Measurements from ENCODE around the gene SKP1. TPM values are rescaled to one million over a fixed set of nuclear protein-coding genes. Genes with fewer than 3 reads are reported as not detected.

The SKP1 gene
- total and polyA plus RNA-seq, 9 of the 15 experiments (the other 6 are each of a cell fraction or from before 2014, with no cell fraction given) = 301 to 2,109 (median 639) TPM

Small RNAs within 50 kb of the gene (microRNA-seq; reads per million reads assigned to microRNA genes)
- 0.36 reads per million for gene MIR3661 (ENCODE audit: borderline microRNAs expressed)

Small RNAs within 50 kb of the gene (small RNA-seq; reads per million reads assigned to genes)
- not detected for gene MIR3661

Other genes starting within 250 kb of the SKP1 start
- gene C5orf15, start 208.3 kb downstream of the SKP1 start, total RNA-seq (2014; rRNA removed) = 23.3 and 28.2 TPM in 2 replicates
- gene C5orf15, start 208.3 kb downstream of the SKP1 start, total RNA-seq (2014; rRNA removed; fragmentation: Illumina TruSeq; extraction: Trizol) = 44.0 and 45.6 TPM in 2 replicates
- gene C5orf15, start 208.3 kb downstream of the SKP1 start, total RNA-seq (2015; rRNA removed; fragmentation: Illumina TruSeq; extraction: Trizol) = 35.5 and 36.3 TPM in 2 replicates
- 22.7 and 24.0 TPM in 2 replicates for gene C5orf15, start 208.3 kb downstream of the SKP1 start, total RNA-seq (2021)
- gene C5orf15, start 208.3 kb downstream of the SKP1 start, polyA plus RNA-seq (2011; rRNA removed) = 50.7 and 52.0 TPM in 2 replicates
- 46.4 and 49.8 TPM in 2 replicates for gene C5orf15, start 208.3 kb downstream of the SKP1 start, polyA plus RNA-seq (2014; fragmentation: Illumina TruSeq; extraction: Trizol)
- gene C5orf15, start 208.3 kb downstream of the SKP1 start, polyA plus RNA-seq (2014; fragmentation: Nextera tagmentation; extraction: Ambion mirVana) = 10 to 100 TPM; 30.0 to 32.5 TPM
- 35.7 and 40.2 TPM in 2 replicates for gene C5orf15, start 208.3 kb downstream of the SKP1 start, polyA plus RNA-seq (2014; rRNA removed)
- gene VDAC1, start 172.0 kb downstream of the SKP1 start, total RNA-seq (2014; rRNA removed) = 224 and 228 TPM in 2 replicates
- 366 and 402 TPM in 2 replicates for gene VDAC1, start 172.0 kb downstream of the SKP1 start, total RNA-seq (2014; rRNA removed; fragmentation: Illumina TruSeq; extraction: Trizol)
- gene VDAC1, start 172.0 kb downstream of the SKP1 start, total RNA-seq (2015; rRNA removed; fragmentation: Illumina TruSeq; extraction: Trizol) = 319 and 320 TPM in 2 replicates
- gene VDAC1, start 172.0 kb downstream of the SKP1 start, total RNA-seq (2021) = 257 and 267 TPM in 2 replicates
- gene VDAC1, start 172.0 kb downstream of the SKP1 start, polyA plus RNA-seq (2011; rRNA removed) = 155 and 168 TPM in 2 replicates
- gene VDAC1, start 172.0 kb downstream of the SKP1 start, polyA plus RNA-seq (2014; fragmentation: Illumina TruSeq; extraction: Trizol) = 343 and 365 TPM in 2 replicates
- gene VDAC1, start 172.0 kb downstream of the SKP1 start, polyA plus RNA-seq (2014; fragmentation: Nextera tagmentation; extraction: Ambion mirVana) = 100 to 1,000 TPM; 293 to 301 TPM
- 221 and 243 TPM in 2 replicates for gene VDAC1, start 172.0 kb downstream of the SKP1 start, polyA plus RNA-seq (2014; rRNA removed)
- gene TCF7, start 62.3 kb downstream of the SKP1 start, total RNA-seq (2014; rRNA removed) = 5.8 TPM in 2 replicates
- 3.4 TPM in 2 replicates for gene TCF7, start 62.3 kb downstream of the SKP1 start, total RNA-seq (2014; rRNA removed; fragmentation: Illumina TruSeq; extraction: Trizol)
- 3.1 and 3.2 TPM in 2 replicates for gene TCF7, start 62.3 kb downstream of the SKP1 start, total RNA-seq (2015; rRNA removed; fragmentation: Illumina TruSeq; extraction: Trizol)
- gene TCF7, start 62.3 kb downstream of the SKP1 start, total RNA-seq (2021) = 10.3 and 12.6 TPM in 2 replicates
- 3.2 and 4.2 TPM in 2 replicates for gene TCF7, start 62.3 kb downstream of the SKP1 start, polyA plus RNA-seq (2011; rRNA removed)
- 14.4 and 14.9 TPM in 2 replicates for gene TCF7, start 62.3 kb downstream of the SKP1 start, polyA plus RNA-seq (2014; fragmentation: Illumina TruSeq; extraction: Trizol)
- gene TCF7, start 62.3 kb downstream of the SKP1 start, polyA plus RNA-seq (2014; fragmentation: Nextera tagmentation; extraction: Ambion mirVana) = 1 to 10 TPM; 1.6 to 2.0 TPM
- 5.4 and 5.8 TPM in 2 replicates for gene TCF7, start 62.3 kb downstream of the SKP1 start, polyA plus RNA-seq (2014; rRNA removed)
- 237 and 254 TPM in 2 replicates for gene PPP2CA, start 49.1 kb upstream of the SKP1 start, total RNA-seq (2014; rRNA removed)
- gene PPP2CA, start 49.1 kb upstream of the SKP1 start, total RNA-seq (2014; rRNA removed; fragmentation: Illumina TruSeq; extraction: Trizol) = 109 and 129 TPM in 2 replicates
- 69.9 and 76.2 TPM in 2 replicates for gene PPP2CA, start 49.1 kb upstream of the SKP1 start, total RNA-seq (2015; rRNA removed; fragmentation: Illumina TruSeq; extraction: Trizol)
- 190 and 194 TPM in 2 replicates for gene PPP2CA, start 49.1 kb upstream of the SKP1 start, total RNA-seq (2021)
- 158 and 257 TPM in 2 replicates for gene PPP2CA, start 49.1 kb upstream of the SKP1 start, polyA plus RNA-seq (2011; rRNA removed)
- 90.3 and 94.9 TPM in 2 replicates for gene PPP2CA, start 49.1 kb upstream of the SKP1 start, polyA plus RNA-seq (2014; fragmentation: Illumina TruSeq; extraction: Trizol)
- gene PPP2CA, start 49.1 kb upstream of the SKP1 start, polyA plus RNA-seq (2014; fragmentation: Nextera tagmentation; extraction: Ambion mirVana) = 10 to 100 TPM; 23.0 to 24.8 TPM
- 149 and 211 TPM in 2 replicates for gene PPP2CA, start 49.1 kb upstream of the SKP1 start, polyA plus RNA-seq (2014; rRNA removed)
- gene CDKL3, start 190.2 kb upstream of the SKP1 start, total RNA-seq (2014; rRNA removed) = 0.23 and 0.65 TPM in 2 replicates
- 1.5 and 1.8 TPM in 2 replicates for gene CDKL3, start 190.2 kb upstream of the SKP1 start, total RNA-seq (2014; rRNA removed; fragmentation: Illumina TruSeq; extraction: Trizol)
- 0.51 and 1.1 TPM in 2 replicates for gene CDKL3, start 190.2 kb upstream of the SKP1 start, total RNA-seq (2015; rRNA removed; fragmentation: Illumina TruSeq; extraction: Trizol)
- 1.1 and 1.8 TPM in 2 replicates for gene CDKL3, start 190.2 kb upstream of the SKP1 start, total RNA-seq (2021)
- 3.1 and 5.0 TPM in 2 replicates for gene CDKL3, start 190.2 kb upstream of the SKP1 start, polyA plus RNA-seq (2011; rRNA removed)
- gene CDKL3, start 190.2 kb upstream of the SKP1 start, polyA plus RNA-seq (2014; fragmentation: Illumina TruSeq; extraction: Trizol) = 1.5 and 2.4 TPM in 2 replicates
- gene CDKL3, start 190.2 kb upstream of the SKP1 start, polyA plus RNA-seq (2014; fragmentation: Nextera tagmentation; extraction: Ambion mirVana) = 1 to 10 TPM; 3.3 to 3.9 TPM
- 1.2 and 1.7 TPM in 2 replicates for gene CDKL3, start 190.2 kb upstream of the SKP1 start, polyA plus RNA-seq (2014; rRNA removed)
- gene UBE2B, start 194.6 kb upstream of the SKP1 start, total RNA-seq (2014; rRNA removed) = 8.4 and 13.1 TPM in 2 replicates
- 61.8 and 72.4 TPM in 2 replicates for gene UBE2B, start 194.6 kb upstream of the SKP1 start, total RNA-seq (2014; rRNA removed; fragmentation: Illumina TruSeq; extraction: Trizol)
- gene UBE2B, start 194.6 kb upstream of the SKP1 start, total RNA-seq (2015; rRNA removed; fragmentation: Illumina TruSeq; extraction: Trizol) = 37.8 and 40.0 TPM in 2 replicates
- 73.1 and 75.5 TPM in 2 replicates for gene UBE2B, start 194.6 kb upstream of the SKP1 start, total RNA-seq (2021)
- 64.1 and 83.2 TPM in 2 replicates for gene UBE2B, start 194.6 kb upstream of the SKP1 start, polyA plus RNA-seq (2011; rRNA removed)
- 71.6 and 88.9 TPM in 2 replicates for gene UBE2B, start 194.6 kb upstream of the SKP1 start, polyA plus RNA-seq (2014; fragmentation: Illumina TruSeq; extraction: Trizol)
- 100 to 1,000 TPM; 165 to 198 TPM for gene UBE2B, start 194.6 kb upstream of the SKP1 start, polyA plus RNA-seq (2014; fragmentation: Nextera tagmentation; extraction: Ambion mirVana)
- 38.0 and 54.7 TPM in 2 replicates for gene UBE2B, start 194.6 kb upstream of the SKP1 start, polyA plus RNA-seq (2014; rRNA removed)
- gene CDKN2AIPNL, start 234.9 kb upstream of the SKP1 start, total RNA-seq (2014; rRNA removed) = 46.4 and 90.0 TPM in 2 replicates
- 40.7 and 45.5 TPM in 2 replicates for gene CDKN2AIPNL, start 234.9 kb upstream of the SKP1 start, total RNA-seq (2014; rRNA removed; fragmentation: Illumina TruSeq; extraction: Trizol)
- gene CDKN2AIPNL, start 234.9 kb upstream of the SKP1 start, total RNA-seq (2015; rRNA removed; fragmentation: Illumina TruSeq; extraction: Trizol) = 41.8 and 43.1 TPM in 2 replicates
- gene CDKN2AIPNL, start 234.9 kb upstream of the SKP1 start, total RNA-seq (2021) = 40.0 and 42.1 TPM in 2 replicates
- 29.6 and 44.3 TPM in 2 replicates for gene CDKN2AIPNL, start 234.9 kb upstream of the SKP1 start, polyA plus RNA-seq (2011; rRNA removed)
- 39.2 and 42.2 TPM in 2 replicates for gene CDKN2AIPNL, start 234.9 kb upstream of the SKP1 start, polyA plus RNA-seq (2014; fragmentation: Illumina TruSeq; extraction: Trizol)
- 10 to 100 TPM; 19.9 to 30.7 TPM for gene CDKN2AIPNL, start 234.9 kb upstream of the SKP1 start, polyA plus RNA-seq (2014; fragmentation: Nextera tagmentation; extraction: Ambion mirVana)
- gene CDKN2AIPNL, start 234.9 kb upstream of the SKP1 start, polyA plus RNA-seq (2014; rRNA removed) = 46.9 and 55.4 TPM in 2 replicates

Data from K562 (cell line).